PC-3 (cell line): Measurements from ENCODE around the gene CREBBP.

ENCODE experiments used
- CTCF ChIP-seq: fragments of 300-600 bp; sonication (generic); conservative IDR thresholded peaks from 2 replicates; pipeline ENCODE4 v1.5.1; 2017; ENCODE audit warnings: antibody characterized with exemption, low read depth, mild to moderate bottlenecking, low read length
- EZH2 ChIP-seq: fragments of 300-600 bp; sonication (generic); IDR thresholded peaks from one replicate; pipeline ENCODE4 v1.6.1; 2017; ENCODE audit warnings: antibody characterized with exemption, mild to moderate bottlenecking, low read length; ENCODE audit not compliant: unreplicated experiment
- EZH2phosphoT487 ChIP-seq: fragments of 300-600 bp; sonication (generic); IDR thresholded peaks from 2 replicates; pipeline ENCODE4 v1.6.1; 2018; ENCODE audit warnings: mild to moderate bottlenecking, antibody characterized with exemption, low read length, borderline replicate concordance

DNA sequence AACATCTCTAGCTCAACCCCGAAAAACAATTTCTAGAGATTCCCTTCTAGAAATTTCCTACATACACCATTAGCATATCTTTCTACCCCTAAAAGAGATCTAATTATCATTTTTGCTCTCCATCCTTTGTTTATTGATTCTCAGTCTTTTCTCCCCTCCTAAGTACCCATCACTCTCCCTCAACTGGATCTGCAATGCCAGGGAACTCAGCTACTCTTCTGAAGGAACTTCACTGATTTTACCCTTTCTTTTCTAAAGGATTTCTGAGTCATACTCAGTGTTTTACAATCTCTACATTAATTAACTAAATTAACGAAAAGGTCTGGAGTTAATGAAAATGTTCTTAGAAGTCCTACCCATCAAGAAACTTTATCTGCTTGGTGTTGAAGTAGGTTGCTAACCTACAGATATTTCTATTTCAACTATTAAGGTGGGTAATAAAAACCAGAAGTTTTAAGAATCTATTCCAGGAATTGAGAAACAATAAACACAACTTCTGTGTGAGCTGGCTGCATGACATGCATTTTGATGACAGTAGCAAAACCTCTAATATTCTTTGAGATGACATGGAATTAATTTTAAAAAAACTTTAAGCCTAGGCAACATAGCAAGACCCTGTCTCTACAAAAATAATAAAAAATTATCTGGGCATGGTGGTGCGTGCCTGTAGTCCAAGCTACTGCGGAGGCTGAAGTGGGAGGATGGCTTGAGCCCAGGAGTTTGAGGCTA, 13.6 kb downstream of the CREBBP start:
- TF ChIP-seq CTCF (no peak), EZH2phosphoT487 (no peak), EZH2 (no peak)
